NCI-H2196 (cell line): ENCODE results near the gene ZNF439.
"Not testable (repeated sequence)": the region's sequence is repeated elsewhere in the genome, so short reads cannot be mapped to it uniquely, and the experiment has no call there.

Source experiments
- DNase-seq: peaks from one replicate; lab custom pipeline; 2025; ENCODE audit not compliant: unreplicated experiment; lab: John Stamatoyannopoulos, UW

The ZNF439 gene

GRCh38 chr19:11867766-11868165, 19.2 kb downstream of the ZNF439 start:
- not testable (repeated sequence) for DNase-seq

GRCh38 chr19:11868188-11868587, 19.7 kb downstream of the ZNF439 start:
- no peak for DNase-seq

- no peak for DNase-seq
These were observed 24.1 kb downstream of the ZNF439 start for GRCh38 chr19:11872624-11873023.

GRCh38 chr19:11873762-11874161, 25.2 kb downstream of the ZNF439 start:
- no peak for DNase-seq

- not testable (repeated sequence) for DNase-seq
These were observed 31.3 kb downstream of the ZNF439 start for GRCh38 chr19:11879687-11880266.

GRCh38 chr19:11880598-11880997, 32.1 kb downstream of the ZNF439 start:
- DNase-seq, result no peak

GRCh38 chr19:11881151-11881800, 32.8 kb downstream of the ZNF439 start:
- DNase-seq, result peak; percentile 35

GRCh38 chr19:11882606-11883005, 34.1 kb downstream of the ZNF439 start:
- DNase-seq, result no peak

GRCh38 chr19:11887234-11887610, 38.7 kb downstream of the ZNF439 start:
- no peak for DNase-seq

- DNase-seq, result peak; percentile 3
These were observed 39.3 kb downstream of the ZNF439 start, which contains the start of gene ZNF69 for GRCh38 chr19:11887611-11888531. TSS of gene ZNF69 (plus strand) at chr19:11887782. CDS start at chr19:11887924, 142 bp downstream.

- DNase-seq, result not testable (repeated sequence)
These were observed 41.4 kb downstream of the ZNF439 start for GRCh38 chr19:11889901-11890300.

GRCh38 chr19:11890634-11891033, 42.1 kb downstream of the ZNF439 start:
- no peak for DNase-seq

- no peak for DNase-seq
These were observed 46.3 kb downstream of the ZNF439 start for GRCh38 chr19:11894851-11895250.

GRCh38 chr19:11902228-11902627, 53.7 kb downstream of the ZNF439 start:
- DNase-seq, result no peak

- no peak for DNase-seq
These were observed 57.4 kb downstream of the ZNF439 start for GRCh38 chr19:11905928-11906327.

- not testable (repeated sequence) for DNase-seq
These were observed 63.4 kb downstream of the ZNF439 start for GRCh38 chr19:11911937-11912336.

- DNase-seq, result not testable (repeated sequence)
These were observed 66.0 kb downstream of the ZNF439 start for GRCh38 chr19:11914417-11915051.
